WTC11 (cell line): ENCODE results near the gene CHRNA4.

ENCODE experiments used
- GRHL2 ChIP-seq: fragments of 250-450 bp; sonication (Bioruptor Pico); IDR thresholded peaks from 2 replicates; pipeline ENCODE4 v1.8.0; 2022; ENCODE audit warnings: mild to moderate bottlenecking, moderate library complexity; ENCODE audit not compliant: insufficient replicate concordance, severe bottlenecking
- TF ChIP-seq, protein P1 (sequence below): fragments of 200-600 bp; IDR thresholded peaks from 2 replicates; pipeline ENCODE4 v1.8.0; 2022; ENCODE audit warnings: antibody characterized with exemption
- TF ChIP-seq, protein P2 (sequence below): sonication (generic); formaldehyde crosslinking; IDR thresholded peaks from 2 replicates; pipeline ENCODE4 v1.8.0; 2023; ENCODE audit warnings: mild to moderate bottlenecking, missing genetic modification reagents

DNA sequence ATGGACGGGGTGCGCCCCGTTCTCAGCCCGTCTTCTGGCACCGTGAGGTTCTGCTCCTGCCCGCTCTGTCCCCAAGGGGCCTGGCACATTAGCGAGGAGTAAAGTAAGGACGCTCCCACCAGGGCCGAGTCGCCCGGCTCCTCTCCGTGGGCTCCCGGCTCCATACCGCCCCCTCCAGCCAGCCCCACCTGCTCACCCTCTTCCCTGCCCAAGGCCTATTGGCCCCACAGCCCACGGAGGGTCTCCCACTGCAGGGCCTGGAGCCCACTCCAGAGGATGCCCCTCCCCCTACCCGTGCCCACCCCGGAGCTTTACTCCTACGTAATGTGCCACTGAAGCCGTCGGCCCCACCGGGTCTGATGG lies 47.5 kb upstream of the CHRNA4 start:
- TF ChIP-seq, protein P1, sequence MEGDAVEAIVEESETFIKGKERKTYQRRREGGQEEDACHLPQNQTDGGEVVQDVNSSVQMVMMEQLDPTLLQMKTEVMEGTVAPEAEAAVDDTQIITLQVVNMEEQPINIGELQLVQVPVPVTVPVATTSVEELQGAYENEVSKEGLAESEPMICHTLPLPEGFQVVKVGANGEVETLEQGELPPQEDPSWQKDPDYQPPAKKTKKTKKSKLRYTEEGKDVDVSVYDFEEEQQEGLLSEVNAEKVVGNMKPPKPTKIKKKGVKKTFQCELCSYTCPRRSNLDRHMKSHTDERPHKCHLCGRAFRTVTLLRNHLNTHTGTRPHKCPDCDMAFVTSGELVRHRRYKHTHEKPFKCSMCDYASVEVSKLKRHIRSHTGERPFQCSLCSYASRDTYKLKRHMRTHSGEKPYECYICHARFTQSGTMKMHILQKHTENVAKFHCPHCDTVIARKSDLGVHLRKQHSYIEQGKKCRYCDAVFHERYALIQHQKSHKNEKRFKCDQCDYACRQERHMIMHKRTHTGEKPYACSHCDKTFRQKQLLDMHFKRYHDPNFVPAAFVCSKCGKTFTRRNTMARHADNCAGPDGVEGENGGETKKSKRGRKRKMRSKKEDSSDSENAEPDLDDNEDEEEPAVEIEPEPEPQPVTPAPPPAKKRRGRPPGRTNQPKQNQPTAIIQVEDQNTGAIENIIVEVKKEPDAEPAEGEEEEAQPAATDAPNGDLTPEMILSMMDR, result no peak
- TF ChIP-seq, protein P2, sequence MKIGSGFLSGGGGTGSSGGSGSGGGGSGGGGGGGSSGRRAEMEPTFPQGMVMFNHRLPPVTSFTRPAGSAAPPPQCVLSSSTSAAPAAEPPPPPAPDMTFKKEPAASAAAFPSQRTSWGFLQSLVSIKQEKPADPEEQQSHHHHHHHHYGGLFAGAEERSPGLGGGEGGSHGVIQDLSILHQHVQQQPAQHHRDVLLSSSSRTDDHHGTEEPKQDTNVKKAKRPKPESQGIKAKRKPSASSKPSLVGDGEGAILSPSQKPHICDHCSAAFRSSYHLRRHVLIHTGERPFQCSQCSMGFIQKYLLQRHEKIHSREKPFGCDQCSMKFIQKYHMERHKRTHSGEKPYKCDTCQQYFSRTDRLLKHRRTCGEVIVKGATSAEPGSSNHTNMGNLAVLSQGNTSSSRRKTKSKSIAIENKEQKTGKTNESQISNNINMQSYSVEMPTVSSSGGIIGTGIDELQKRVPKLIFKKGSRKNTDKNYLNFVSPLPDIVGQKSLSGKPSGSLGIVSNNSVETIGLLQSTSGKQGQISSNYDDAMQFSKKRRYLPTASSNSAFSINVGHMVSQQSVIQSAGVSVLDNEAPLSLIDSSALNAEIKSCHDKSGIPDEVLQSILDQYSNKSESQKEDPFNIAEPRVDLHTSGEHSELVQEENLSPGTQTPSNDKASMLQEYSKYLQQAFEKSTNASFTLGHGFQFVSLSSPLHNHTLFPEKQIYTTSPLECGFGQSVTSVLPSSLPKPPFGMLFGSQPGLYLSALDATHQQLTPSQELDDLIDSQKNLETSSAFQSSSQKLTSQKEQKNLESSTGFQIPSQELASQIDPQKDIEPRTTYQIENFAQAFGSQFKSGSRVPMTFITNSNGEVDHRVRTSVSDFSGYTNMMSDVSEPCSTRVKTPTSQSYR (CRISPR knock-in tag), result no peak
- no peak for TF ChIP-seq GRHL2 (CRISPR knock-in tag)
